H1 (cell line): Measurements from ENCODE around the gene STIMATE. TPM values are rescaled to one million over a fixed set of nuclear protein-coding genes. Genes with fewer than 3 reads are reported as not detected.

Experiments used
- CTCF ChIA-PET: fragments of 300-600 bp; sonication (Branson Sonifier 250); formaldehyde crosslinking; loops from one replicate; lab custom pipeline; 2021; ENCODE audit not compliant: partially characterized antibody; lab: Charles Lee
- POLR2A ChIA-PET: fragments of 300-600 bp; sonication (Branson Sonifier 250); formaldehyde crosslinking; loops from one replicate; lab custom pipeline; 2021; ENCODE audit warnings: inconsistent platforms; ENCODE audit not compliant: partially characterized antibody; lab: Charles Lee
- DNase-seq, 2 experiments: peaks; one replicate each; pipeline versions ENCODE4 v3.0.0 to v3.0.0-alpha.2; 2010 to 2022; ENCODE audit warnings: low spot score in 2 of 2, low read depth in 1 of 2, mixed read lengths in 1 of 2
- FAIRE-seq: peaks from 2 replicates; lab custom pipeline; 2011; peaks lifted over from hg19 to GRCh38; lab: Jason Lieb, UNC
- H2AFZ ChIP-seq: 2 replicates; pipeline ENCODE4 v1.8.1; 2012; ENCODE audit warnings: low read length, inconsistent platforms
- H2AK5ac ChIP-seq: 2 replicates; pipeline ENCODE4 v1.6.1; 2013; ENCODE audit warnings: low read depth, low read length
- H2BK120ac ChIP-seq: replicated peaks from 2 replicates; pipeline ENCODE3; 2013; ENCODE audit warnings: low read depth, low read length, inconsistent platforms
- H2BK12ac ChIP-seq: 2 replicates; pipeline ENCODE4 v1.6.1; 2013; ENCODE audit warnings: low read depth, low read length
- H2BK15ac ChIP-seq: 2 replicates; pipeline ENCODE4 v1.6.1; 2013; ENCODE audit warnings: low read length
- H2BK20ac ChIP-seq: 2 replicates; pipeline ENCODE4 v1.6.1; 2013; ENCODE audit warnings: low read length
- H2BK5ac ChIP-seq: 2 replicates; pipeline ENCODE4 v1.6.1; 2013; ENCODE audit warnings: low read depth, low read length
- H3K14ac ChIP-seq: 2 replicates; pipeline ENCODE4 v1.6.1; 2013; ENCODE audit warnings: inconsistent platforms; ENCODE audit not compliant: insufficient read length
- H3K18ac ChIP-seq: 2 replicates; pipeline ENCODE4 v1.6.1; 2013; ENCODE audit warnings: low read length; ENCODE audit errors: extremely low read depth
- H3K23ac ChIP-seq: 2 replicates; pipeline ENCODE4 v1.6.1; 2013; ENCODE audit warnings: inconsistent platforms; ENCODE audit not compliant: insufficient read length
- H3K23me2 ChIP-seq: 2 replicates; pipeline ENCODE4 v1.6.1; 2013; ENCODE audit warnings: low read depth, low read length
- H3K27ac ChIP-seq: 2 replicates; pipeline ENCODE4 v1.6.1; 2011; ENCODE audit warnings: low read depth, low read length, inconsistent platforms
- H3K27me3 ChIP-seq, 4 experiments: replicated peaks in 1 of 4; 1 replicate in 1 of 4; 2 replicates in 3 of 4; pipeline versions ENCODE4 v1.6.1 to v1.8.1; 2011 to 2013; ENCODE audit warnings: low read length in 3 of 4, mild to moderate bottlenecking in 3 of 4, inconsistent platforms in 2 of 4, mixed read lengths in 2 of 4, moderate library complexity in 1 of 4; ENCODE audit not compliant: control insufficient read depth in 3 of 4, insufficient read depth in 3 of 4; ENCODE audit errors: extremely low read depth in 1 of 4
- H3K36me3 ChIP-seq, 4 experiments: 2 replicates each; pipeline versions ENCODE4 v1.6.1 to v1.8.1; 2011 to 2013; ENCODE audit warnings: mild to moderate bottlenecking in 4 of 4, low read length in 3 of 4, moderate library complexity in 2 of 4, control low read depth in 1 of 4, inconsistent platforms in 1 of 4; ENCODE audit not compliant: insufficient read depth in 4 of 4, control insufficient read depth in 2 of 4
- H3K4ac ChIP-seq: replicated peaks from 2 replicates; pipeline ENCODE3; 2013; ENCODE audit warnings: low read length, low read depth, mixed read lengths, inconsistent platforms; ENCODE audit not compliant: insufficient read length
- H3K4me1 ChIP-seq, 4 experiments: replicated peaks in 1 of 4; 1 replicate in 1 of 4; 2 replicates in 3 of 4; pipeline versions ENCODE4 v1.6.1 to v1.8.1; 2011 to 2013; ENCODE audit warnings: low read length in 3 of 4, inconsistent platforms in 2 of 4, mixed read lengths in 1 of 4; ENCODE audit not compliant: insufficient read depth in 4 of 4, control insufficient read depth in 3 of 4
- H3K4me2 ChIP-seq, 2 experiments: 2 replicates each; pipeline versions ENCODE4 v1.6.1 to v1.8.1; 2011 to 2013; ENCODE audit warnings: low read depth in 2 of 2, low read length in 2 of 2, control low read depth in 1 of 2, inconsistent platforms in 1 of 2, mild to moderate bottlenecking in 1 of 2; ENCODE audit not compliant: insufficient read depth in 1 of 2
- H3K4me3 ChIP-seq, 4 experiments: fragments of 200-600, 300-600 bp in 1 of 4; sonication (generic), shearing (Covaris generic), sonication (Bioruptor Twin) in 1 of 4; 2 replicates each; pipeline versions ENCODE4 v1.5.1 to v1.8.1; 2011 to 2016; ENCODE audit warnings: low read length in 4 of 4, low read depth in 3 of 4, control low read depth in 2 of 4, inconsistent platforms in 2 of 4, mild to moderate bottlenecking in 2 of 4, mixed read lengths in 1 of 4, moderate library complexity in 1 of 4; ENCODE audit not compliant: insufficient read depth in 2 of 4; ENCODE audit errors: extremely low read depth in 1 of 4
- H3K56ac ChIP-seq: replicated peaks from 2 replicates; pipeline ENCODE3; 2013; ENCODE audit warnings: low read depth, mild to moderate bottlenecking, mixed read lengths, low read length, inconsistent platforms; ENCODE audit not compliant: insufficient read length
- H3K79me1 ChIP-seq: 2 replicates; pipeline ENCODE4 v1.6.1; 2013; ENCODE audit warnings: low read depth, low read length, control low read depth
- H3K79me2 ChIP-seq, 2 experiments: 2 replicates each; pipeline versions ENCODE4 v1.6.1 to v1.8.1; 2012 to 2013; ENCODE audit warnings: low read length in 2 of 2, mild to moderate bottlenecking in 2 of 2, inconsistent platforms in 1 of 2; ENCODE audit not compliant: insufficient read depth in 2 of 2, control insufficient read depth in 1 of 2
- H3K9ac ChIP-seq, 4 experiments: replicated peaks in 1 of 4; 1 replicate in 1 of 4; 2 replicates in 3 of 4; pipeline versions ENCODE4 v1.6.1 to v1.8.1; 2011 to 2013; ENCODE audit warnings: low read depth in 3 of 4, low read length in 3 of 4, control low read depth in 2 of 4, mild to moderate bottlenecking in 2 of 4, moderate library complexity in 2 of 4, inconsistent platforms in 1 of 4; ENCODE audit errors: extremely low read depth in 1 of 4
- H3K9me3 ChIP-seq, 2 experiments: 2 replicates each; pipeline versions ENCODE4 v1.6.1 to v1.8.1; 2012 to 2013; ENCODE audit warnings: mild to moderate bottlenecking in 2 of 2, moderate library complexity in 2 of 2, control low read depth in 1 of 2, inconsistent platforms in 1 of 2, low read depth in 1 of 2, low read length in 1 of 2, mixed read lengths in 1 of 2; ENCODE audit not compliant: insufficient read depth in 2 of 2
- H4K20me1 ChIP-seq, 2 experiments: replicated peaks in 1 of 2; 2 replicates each; pipeline versions ENCODE3 to v1.8.1; 2011 to 2013; ENCODE audit warnings: inconsistent platforms in 2 of 2, low read length in 2 of 2, mild to moderate bottlenecking in 1 of 2; ENCODE audit not compliant: insufficient read depth in 2 of 2, control insufficient read depth in 1 of 2
- H4K5ac ChIP-seq: 2 replicates; pipeline ENCODE4 v1.6.1; 2013; ENCODE audit warnings: low read length, low read depth, mixed read lengths, inconsistent platforms; ENCODE audit not compliant: insufficient read length
- H4K8ac ChIP-seq: 2 replicates; pipeline ENCODE4 v1.8.0; 2013; ENCODE audit warnings: mild to moderate bottlenecking, moderate library complexity, low read length, inconsistent platforms; ENCODE audit not compliant: insufficient read depth; ENCODE audit errors: extremely low read depth
- H4K91ac ChIP-seq: replicated peaks from 2 replicates; pipeline ENCODE3; 2013; ENCODE audit warnings: low read length, mixed read lengths, inconsistent platforms; ENCODE audit not compliant: insufficient read length
- ATF3 ChIP-seq: IDR thresholded peaks from 2 replicates; pipeline ENCODE4 v1.6.1; 2011; ENCODE audit warnings: low read depth, mild to moderate bottlenecking, low read length; ENCODE audit not compliant: insufficient read depth
- EZH2 ChIP-seq: fragments of 200-600 bp; sonication (generic); IDR thresholded peaks from 2 replicates; pipeline ENCODE4 v1.7.1; 2012; ENCODE audit warnings: low read depth, mild to moderate bottlenecking, moderate library complexity, low read length, inconsistent platforms; ENCODE audit not compliant: severe bottlenecking
- KDM5A ChIP-seq: fragments of 200-600 bp; IDR thresholded peaks from 2 replicates; pipeline ENCODE4 v1.7.1; 2012; ENCODE audit warnings: mild to moderate bottlenecking, low read length, inconsistent platforms, mixed read lengths
- PHF8 ChIP-seq: fragments of 200-600 bp; sonication (generic); conservative IDR thresholded peaks from 2 replicates; pipeline ENCODE4 v1.7.1; 2012; ENCODE audit warnings: low read depth, mild to moderate bottlenecking, inconsistent platforms, low read length, moderate library complexity
- RNF2 ChIP-seq: fragments of 200-900, 300-1000 bp; sonication (generic); IDR thresholded peaks from 2 replicates; pipeline ENCODE4 v1.7.1; 2016; ENCODE audit warnings: borderline replicate concordance, low read depth, mild to moderate bottlenecking, antibody characterized with exemption, low read length; ENCODE audit not compliant: poor library complexity, severe bottlenecking; ENCODE audit errors: missing control alignments
- SIX5 ChIP-seq: IDR thresholded peaks from 2 replicates; pipeline ENCODE4 v1.6.1; 2011; ENCODE audit warnings: mild to moderate bottlenecking, low read depth, low read length
- SP4 ChIP-seq: IDR thresholded peaks from 2 replicates; pipeline ENCODE4 v1.6.1; 2012; ENCODE audit warnings: low read length, inconsistent platforms
- YY1 ChIP-seq: IDR thresholded peaks from 2 replicates; pipeline ENCODE4 v1.6.1; 2011; ENCODE audit warnings: low read depth, mild to moderate bottlenecking, low read length
- WGBS, 2 experiments: shearing (Covaris generic) in 1 of 2; methylation state at CpG; one replicate each; pipeline versions ENCODE4 v1.1.6 to v1.1.7; 2013 to 2015; ENCODE audit warnings: low lambda C conversion rate in 2 of 2, mixed read lengths in 2 of 2, inconsistent platforms in 1 of 2, low coverage in 1 of 2, missing lambda C conversion rate in 1 of 2; ENCODE audit not compliant: insufficient replicate concordance in 2 of 2, insufficient coverage in 1 of 2, insufficient read length in 1 of 2; ENCODE audit errors: extremely low coverage in 1 of 2, missing lambda C conversion rate in 1 of 2; 5-methylcytosine and 5-hydroxymethylcytosine counted together
- polyA plus RNA-seq, 7 experiments: library from polyadenylated mRNA; depleted of rRNA in 3 of 7; stranded (reverse) in 5 of 7; unstranded in 2 of 7; fragments of >200 nt in 5 of 7; fragments of 200-250 nt in 2 of 7; gene quantifications; 1 replicate in 5 of 7; 2 replicates in 1 of 7; 4 replicates in 1 of 7; pipeline versions ENCODE4 v1.2.1 to v1.2.3, GENCODE V29; 2011 to 2013; ENCODE audit warnings: missing spikeins in 2 of 7, mixed read lengths in 2 of 7
- total RNA-seq: library from RNA; stranded (reverse); fragmentation: NEBNext Ultra II Directional; extraction: Animal tissue kit (Norgen Biotek cat#: 25700); gene quantifications from 2 replicates; pipeline ENCODE4 v1.2.1, GENCODE V29; 2021
- TF ChIP-seq, protein P1 (sequence below): IDR thresholded peaks from 2 replicates; pipeline ENCODE4 v1.6.1; 2012; ENCODE audit warnings: inconsistent platforms
- TF ChIP-seq, protein P2 (sequence below): IDR thresholded peaks from 2 replicates; pipeline ENCODE4 v1.6.1; 2012; ENCODE audit warnings: low read length, inconsistent platforms

STIMATE gene
- total and polyA plus RNA-seq, 2 of the 8 experiments (the other 6 are each of a cell fraction or from before 2014, with no cell fraction given), result 17.5 to 22.1 TPM

GRCh38 chr3:52889901-52890300 is 7.4 kb downstream of the STIMATE start:
- no peak overlapping the region for H3K18ac ChIP-seq
- FAIRE-seq, result no peak
- no peaks in the 10 kb centered on the region for H3K9me3 ChIP-seq
- ChIA-PET CTCF (interaction anchor here (0.5 to 3.0 kb wide), 5 partner anchors 8 to 69 kb away, joined by 3 to 20 read pairs (median 3); no protein-coding TSS in a partner anchor), POLR2A (no interaction called here)
- no peak overlapping the region for H4K5ac ChIP-seq
- H3K14ac ChIP-seq, result no peak overlapping the region
- H2AK5ac ChIP-seq, result no peak overlapping the region
- H2BK20ac ChIP-seq, result no peak overlapping the region
- no peak overlapping the region for H3K4me3 ChIP-seq
- no peak overlapping the region for H4K91ac ChIP-seq
- no peaks in the 10 kb centered on the region for H3K27me3 ChIP-seq
- peaks cover 2% of the 10 kb centered on the region; the same call in 1 of the 2 replicates for H3K79me1 ChIP-seq
- H3K79me2 ChIP-seq, result peaks cover 0 to 24% of the 10 kb centered on the region in 2 experiments; a peak in 2 of 4 replicates
- no peak overlapping the region for H3K9ac ChIP-seq
- peaks cover 0 to 8% of the 10 kb centered on the region in 2 experiments for H4K20me1 ChIP-seq
- DNase-seq, result no peak
- no peak overlapping the region for H3K27ac ChIP-seq
- no peak overlapping the region for H4K8ac ChIP-seq
- no peak overlapping the region for H2BK15ac ChIP-seq
- 92% methylated on average over 8 of the region's 8 CpGs; no CpG with 5 or more reads in 1 of the 2 experiments for WGBS, 2 experiments
- peaks cover 0 to 3% (median under 1%) of the 10 kb centered on the region in 4 experiments; a peak in 1 of 8 replicates for H3K36me3 ChIP-seq
- H2BK120ac ChIP-seq, result no peak overlapping the region
- no peak overlapping the region for H3K4me2 ChIP-seq
- H2AFZ ChIP-seq, result no peak overlapping the region
- no peak overlapping the region for H3K4ac ChIP-seq
- no peak overlapping the region for H3K23ac ChIP-seq
- no peak overlapping the region for H2BK5ac ChIP-seq
- no peaks in the 10 kb centered on the region for H3K4me1 ChIP-seq
- no peaks in the 10 kb centered on the region for H3K23me2 ChIP-seq
- no peak overlapping the region for H3K56ac ChIP-seq
- no peak overlapping the region for H2BK12ac ChIP-seq
- TF ChIP-seq, protein P1, sequence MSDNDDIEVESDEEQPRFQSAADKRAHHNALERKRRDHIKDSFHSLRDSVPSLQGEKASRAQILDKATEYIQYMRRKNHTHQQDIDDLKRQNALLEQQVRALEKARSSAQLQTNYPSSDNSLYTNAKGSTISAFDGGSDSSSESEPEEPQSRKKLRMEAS, result no peak
- TF ChIP-seq EZH2, result no peak
- TF ChIP-seq ATF3, result no peak
- TF ChIP-seq RNF2, result no peak
- no peak for TF ChIP-seq SIX5
- TF ChIP-seq SP4, result no peak
- TF ChIP-seq YY1, result no peak
- no peak for TF ChIP-seq KDM5A
- TF ChIP-seq, protein P2, sequence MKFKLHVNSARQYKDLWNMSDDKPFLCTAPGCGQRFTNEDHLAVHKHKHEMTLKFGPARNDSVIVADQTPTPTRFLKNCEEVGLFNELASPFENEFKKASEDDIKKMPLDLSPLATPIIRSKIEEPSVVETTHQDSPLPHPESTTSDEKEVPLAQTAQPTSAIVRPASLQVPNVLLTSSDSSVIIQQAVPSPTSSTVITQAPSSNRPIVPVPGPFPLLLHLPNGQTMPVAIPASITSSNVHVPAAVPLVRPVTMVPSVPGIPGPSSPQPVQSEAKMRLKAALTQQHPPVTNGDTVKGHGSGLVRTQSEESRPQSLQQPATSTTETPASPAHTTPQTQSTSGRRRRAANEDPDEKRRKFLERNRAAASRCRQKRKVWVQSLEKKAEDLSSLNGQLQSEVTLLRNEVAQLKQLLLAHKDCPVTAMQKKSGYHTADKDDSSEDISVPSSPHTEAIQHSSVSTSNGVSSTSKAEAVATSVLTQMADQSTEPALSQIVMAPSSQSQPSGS, result no peak
- no peak for TF ChIP-seq PHF8
